ENCODE data around the gene UBE2O.
A peak's percentile ranks its signal among the peaks of the same experiment; 100 is the strongest.

The UBE2O gene

DNA sequence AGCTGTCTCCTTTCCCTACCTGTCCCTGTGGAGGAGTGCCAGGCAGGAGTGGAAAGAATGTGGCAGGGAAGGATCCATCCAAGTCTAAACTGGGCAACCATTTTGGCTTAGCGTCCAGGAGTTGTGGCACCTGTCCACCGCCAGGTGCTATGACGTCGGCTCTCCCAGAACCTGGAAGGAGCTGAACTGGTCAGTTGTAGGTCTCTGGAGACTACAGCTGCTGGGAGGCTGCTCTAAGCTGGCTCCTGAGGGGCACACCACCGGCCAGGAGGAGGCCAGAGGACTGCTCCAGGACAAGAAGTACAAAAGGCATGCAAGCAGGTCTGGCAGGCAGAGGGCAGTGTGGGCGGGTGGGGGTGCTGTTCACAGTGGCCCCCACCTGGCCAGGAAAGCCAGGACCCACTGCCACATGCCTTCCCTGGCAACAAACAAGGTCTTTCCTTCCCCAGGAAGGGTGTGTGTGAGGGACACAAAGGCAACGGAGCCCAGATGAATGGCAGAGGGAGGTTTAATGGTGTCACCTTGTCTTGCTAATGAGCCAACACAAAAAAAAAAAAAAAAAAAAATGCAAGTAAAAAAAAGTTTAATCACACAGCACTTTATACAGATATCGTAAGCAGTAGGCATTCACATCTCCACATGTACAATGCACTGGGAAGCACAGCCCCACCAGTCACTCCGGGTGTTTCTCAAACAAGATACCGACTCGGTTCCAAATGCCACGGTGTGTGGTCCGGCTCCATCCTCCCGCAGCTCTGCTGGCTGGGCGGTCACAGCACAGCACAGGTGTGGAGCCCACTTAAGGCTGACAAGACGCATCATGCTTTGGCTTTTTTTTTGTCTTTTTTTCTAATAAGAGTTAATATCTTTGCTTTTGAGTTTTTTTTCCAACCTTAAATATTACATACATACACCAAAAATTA, 63.7 kb downstream of the UBE2O start:
- Histone ChIP-seq H3K79me2 (ENCODE audit: control insufficient read depth, low read length) (no peaks in the 10 kb centered on the region), H3K4me1 (ENCODE audit: control insufficient read depth, low read length) (peaks cover 19% of the 10 kb centered on the region), H3F3A (ENCODE audit: control insufficient read depth, insufficient read depth) (peaks cover 5% of the 10 kb centered on the region; the same call in 1 of the 2 replicates), H3K36me3 (ENCODE audit: control insufficient read depth, low read length) (peaks cover 20% of the 10 kb centered on the region), H3K27me3 (ENCODE audit: control insufficient read depth, low read length) (peaks cover 13% of the 10 kb centered on the region), H3K9me3 (ENCODE audit: control insufficient read depth, insufficient read depth, low read length) (no peaks in the 10 kb centered on the region), H3K4me3 (ENCODE audit: low read length) (no peak overlapping the region), H3K9me2 (replicated peaks; ENCODE audit: control insufficient read depth, low read length) (no peaks in the 10 kb centered on the region), H4K20me1 (ENCODE audit: control insufficient read depth, insufficient read depth, low read depth, low read length) (no peaks in the 10 kb centered on the region), H3K4me2 (ENCODE audit: low read length) (no peak overlapping the region), H3K27ac (ENCODE audit: low read depth, low read length) (no peak overlapping the region)
- no peak for TF ChIP-seq EZH2phosphoT487 (IDR thresholded peaks at IDR 0.05; ENCODE audit: borderline replicate concordance, low read length)
- TF ChIP-seq, protein P1, sequence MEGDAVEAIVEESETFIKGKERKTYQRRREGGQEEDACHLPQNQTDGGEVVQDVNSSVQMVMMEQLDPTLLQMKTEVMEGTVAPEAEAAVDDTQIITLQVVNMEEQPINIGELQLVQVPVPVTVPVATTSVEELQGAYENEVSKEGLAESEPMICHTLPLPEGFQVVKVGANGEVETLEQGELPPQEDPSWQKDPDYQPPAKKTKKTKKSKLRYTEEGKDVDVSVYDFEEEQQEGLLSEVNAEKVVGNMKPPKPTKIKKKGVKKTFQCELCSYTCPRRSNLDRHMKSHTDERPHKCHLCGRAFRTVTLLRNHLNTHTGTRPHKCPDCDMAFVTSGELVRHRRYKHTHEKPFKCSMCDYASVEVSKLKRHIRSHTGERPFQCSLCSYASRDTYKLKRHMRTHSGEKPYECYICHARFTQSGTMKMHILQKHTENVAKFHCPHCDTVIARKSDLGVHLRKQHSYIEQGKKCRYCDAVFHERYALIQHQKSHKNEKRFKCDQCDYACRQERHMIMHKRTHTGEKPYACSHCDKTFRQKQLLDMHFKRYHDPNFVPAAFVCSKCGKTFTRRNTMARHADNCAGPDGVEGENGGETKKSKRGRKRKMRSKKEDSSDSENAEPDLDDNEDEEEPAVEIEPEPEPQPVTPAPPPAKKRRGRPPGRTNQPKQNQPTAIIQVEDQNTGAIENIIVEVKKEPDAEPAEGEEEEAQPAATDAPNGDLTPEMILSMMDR (IDR thresholded peaks at IDR 0.05; ENCODE audit: low read depth, low read length, poor library complexity, severe bottlenecking) = no peak

DNA sequence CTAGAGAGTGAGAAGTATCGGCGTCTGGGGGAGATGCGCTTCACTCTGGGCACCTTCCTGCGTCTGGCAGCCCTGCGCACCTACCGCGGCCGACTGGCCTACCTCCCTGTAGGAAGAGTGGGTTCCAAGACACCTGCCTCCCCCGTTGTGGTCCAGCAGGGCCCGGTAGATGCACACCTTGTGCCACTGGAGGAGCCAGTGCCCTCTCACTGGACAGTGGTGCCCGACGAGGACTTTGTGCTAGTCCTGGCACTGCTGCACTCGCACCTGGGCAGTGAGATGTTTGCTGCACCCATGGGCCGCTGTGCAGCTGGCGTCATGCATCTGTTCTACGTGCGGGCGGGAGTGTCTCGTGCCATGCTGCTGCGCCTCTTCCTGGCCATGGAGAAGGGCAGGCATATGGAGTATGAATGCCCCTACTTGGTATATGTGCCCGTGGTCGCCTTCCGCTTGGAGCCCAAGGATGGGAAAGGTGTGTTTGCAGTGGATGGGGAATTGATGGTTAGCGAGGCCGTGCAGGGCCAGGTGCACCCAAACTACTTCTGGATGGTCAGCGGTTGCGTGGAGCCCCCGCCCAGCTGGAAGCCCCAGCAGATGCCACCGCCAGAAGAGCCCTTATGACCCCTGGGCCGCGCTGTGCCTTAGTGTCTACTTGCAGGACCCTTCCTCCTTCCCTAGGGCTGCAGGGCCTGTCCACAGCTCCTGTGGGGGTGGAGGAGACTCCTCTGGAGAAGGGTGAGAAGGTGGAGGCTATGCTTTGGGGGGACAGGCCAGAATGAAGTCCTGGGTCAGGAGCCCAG, 65.8 kb downstream of the UBE2O start:
- Histone ChIP-seq H3K9me2 (replicated peaks; ENCODE audit: control insufficient read depth, low read length) (no peaks in the 10 kb centered on the region), H3K4me2 (ENCODE audit: low read length) (no peak overlapping the region), H3K79me2 (ENCODE audit: control insufficient read depth, low read length) (no peaks in the 10 kb centered on the region), H3K4me1 (ENCODE audit: control insufficient read depth, low read length) (peaks cover 38% of the 10 kb centered on the region), H3K9me3 (ENCODE audit: control insufficient read depth, insufficient read depth, low read length) (no peaks in the 10 kb centered on the region), H3K27ac (ENCODE audit: low read depth, low read length) (no peak overlapping the region), H3K36me3 (ENCODE audit: control insufficient read depth, low read length) (peaks cover 12% of the 10 kb centered on the region), H4K20me1 (ENCODE audit: control insufficient read depth, insufficient read depth, low read depth, low read length) (no peaks in the 10 kb centered on the region), H3K27me3 (ENCODE audit: control insufficient read depth, low read length) (peaks cover 28% of the 10 kb centered on the region), H3K4me3 (ENCODE audit: low read length) (no peak overlapping the region), H3F3A (ENCODE audit: control insufficient read depth, insufficient read depth) (0 out of 2 replicates have a peak, but pooled peaks cover 5% of the 10 kb centered on the region)
- TF ChIP-seq, protein P1 (IDR thresholded peaks at IDR 0.05; ENCODE audit: low read depth, low read length, poor library complexity, severe bottlenecking) = no peak
- no peak for TF ChIP-seq EZH2phosphoT487 (IDR thresholded peaks at IDR 0.05; ENCODE audit: borderline replicate concordance, low read length)

DNA sequence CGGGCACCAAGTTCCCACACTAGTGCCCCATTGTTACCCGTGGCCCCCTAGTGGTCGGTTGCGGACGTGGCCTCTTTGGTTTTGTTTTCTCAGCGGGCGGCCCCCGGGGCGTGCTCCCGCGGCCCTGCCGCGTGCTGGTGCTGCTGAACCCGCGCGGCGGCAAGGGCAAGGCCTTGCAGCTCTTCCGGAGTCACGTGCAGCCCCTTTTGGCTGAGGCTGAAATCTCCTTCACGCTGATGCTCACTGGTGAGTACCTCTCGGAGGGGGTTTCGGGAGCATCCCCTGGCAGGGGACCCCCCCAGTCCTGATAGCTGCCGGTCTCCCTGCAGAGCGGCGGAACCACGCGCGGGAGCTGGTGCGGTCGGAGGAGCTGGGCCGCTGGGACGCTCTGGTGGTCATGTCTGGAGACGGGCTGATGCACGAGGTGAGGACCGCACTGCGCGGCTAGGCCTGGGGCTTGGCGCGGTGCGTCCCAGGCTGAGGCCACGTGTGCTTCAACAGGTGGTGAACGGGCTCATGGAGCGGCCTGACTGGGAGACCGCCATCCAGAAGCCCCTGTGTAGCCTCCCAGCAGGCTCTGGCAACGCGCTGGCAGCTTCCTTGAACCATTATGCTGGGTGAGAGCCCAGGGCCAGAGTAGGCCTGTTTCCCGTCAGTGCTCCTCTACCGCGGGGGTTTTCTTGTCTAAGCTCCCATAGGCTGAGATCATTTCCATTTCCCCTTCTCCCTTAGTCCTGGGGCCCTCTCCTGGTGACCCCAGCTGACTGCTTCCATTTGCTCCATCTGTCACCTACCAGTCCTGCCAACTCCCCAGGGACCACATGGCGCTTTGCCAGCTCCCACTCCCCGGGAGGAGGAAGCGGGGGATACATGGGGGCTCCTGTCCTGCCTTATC, 66.8 kb downstream of the UBE2O start:
- peak overlapping the region; percentile 72 for H3K4me2 ChIP-seq (ENCODE audit: low read length)

More for the DNA sequence above, 66.8 kb downstream of the UBE2O start:
- Histone ChIP-seq H3K9me2 (replicated peaks; ENCODE audit: control insufficient read depth, low read length) (no peaks in the 10 kb centered on the region), H3K27ac (ENCODE audit: low read depth, low read length) (no peak overlapping the region), H3F3A (ENCODE audit: control insufficient read depth, insufficient read depth) (peaks cover 5% of the 10 kb centered on the region; the same call in 1 of the 2 replicates), H3K4me1 (ENCODE audit: control insufficient read depth, low read length) (peaks cover 46% of the 10 kb centered on the region), H3K9me3 (ENCODE audit: control insufficient read depth, insufficient read depth, low read length) (no peaks in the 10 kb centered on the region), H3K79me2 (ENCODE audit: control insufficient read depth, low read length) (no peaks in the 10 kb centered on the region), H3K36me3 (ENCODE audit: control insufficient read depth, low read length) (peaks cover 5% of the 10 kb centered on the region), H4K20me1 (ENCODE audit: control insufficient read depth, insufficient read depth, low read depth, low read length) (no peaks in the 10 kb centered on the region), H3K4me3 (ENCODE audit: low read length) (peak overlapping the region; percentile 71), H3K27me3 (ENCODE audit: control insufficient read depth, low read length) (peaks cover 34% of the 10 kb centered on the region)
- TF ChIP-seq EZH2phosphoT487 (IDR thresholded peaks at IDR 0.05; ENCODE audit: borderline replicate concordance, low read length) = no peak
- TF ChIP-seq, protein P1 (IDR thresholded peaks at IDR 0.05; ENCODE audit: low read depth, low read length, poor library complexity, severe bottlenecking) = peak; percentile 88
